Tibial artery (tissue), 4 donors: ENCODE measurements around the gene PTPRD.

Experiments used
- DNase-seq, 2 donors: peaks; one replicate each; pipeline ENCODE4 v3.0.0-alpha.2; 2019
- H3K27ac ChIP-seq, 2 donors: fragments of 200-600 bp; sonication (generic) in 1 of 2; 1 replicate in 1 of 2; 2 replicates in 1 of 2; pipeline ENCODE4 v1.5.1; 2018 to 2019; ENCODE audit warnings: mild to moderate bottlenecking in 1 of 2
- H3K27me3 ChIP-seq, 2 donors: fragments of 200-600 bp; sonication (generic) in 1 of 2; one replicate each; pipeline versions ENCODE4 v1.5.1 to v1.6.0; 2016 to 2019
- H3K36me3 ChIP-seq, 3 donors: fragments of 200-600 bp; sonication (generic) in 2 of 3; one replicate each; pipeline ENCODE4 v1.5.1; 2016 to 2019; ENCODE audit warnings: mild to moderate bottlenecking in 2 of 3
- H3K4me1 ChIP-seq, 4 donors: fragments of 200-600 bp; sonication (generic) in 2 of 4; 1 replicate in 3 of 4; 2 replicates in 1 of 4; pipeline ENCODE4 v1.5.1; 2016 to 2019
- H3K4me3 ChIP-seq, 2 donors: fragments of 200-600 bp; sonication (generic) in 1 of 2; 1 replicate in 1 of 2; 2 replicates in 1 of 2; pipeline ENCODE4 v1.5.1; 2018 to 2019; ENCODE audit warnings: mild to moderate bottlenecking in 2 of 2
- H3K9me3 ChIP-seq, 3 donors: fragments of 200-600 bp; sonication (generic) in 1 of 3; one replicate each; pipeline ENCODE4 v1.5.1; 2016 to 2019
- intact Hi-C: fragments of 100-400 bp; cut with DNase I; formaldehyde crosslinking; loops from one replicate; pipeline ENCODE4 v1.15.0; 2023; ENCODE audit warnings: low total_unique reads
- TF ChIP-seq, protein P1 (sequence below), 2 experiments: fragments of 200-600 bp in 1 of 2; fragments of 450-650 bp in 1 of 2; IDR thresholded peaks; one replicate each; pipeline ENCODE4 v1.5.1; 2017 to 2019; ENCODE audit warnings: antibody characterized with exemption in 2 of 2, mild to moderate bottlenecking in 1 of 2, moderate library complexity in 1 of 2

PTPRD gene

DNA sequence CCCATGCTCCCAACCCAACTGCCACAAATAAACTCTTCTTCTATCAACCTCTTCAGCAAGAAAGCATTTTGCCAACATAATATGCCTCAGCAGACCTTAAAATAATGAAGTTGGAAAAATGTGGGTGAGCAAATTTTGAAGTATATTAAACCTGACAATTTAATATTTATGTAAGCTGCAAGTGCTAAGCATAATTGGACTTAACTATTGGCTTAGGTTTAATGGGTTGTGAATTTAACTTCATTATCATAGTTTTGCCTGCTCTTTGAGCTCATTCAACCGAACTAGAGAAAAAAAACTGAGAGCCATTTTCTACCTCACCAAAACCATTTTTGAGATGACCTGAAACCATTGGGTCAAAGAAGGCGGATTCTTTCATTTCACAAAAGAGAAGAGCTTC lies 2007.7 kb downstream of the PTPRD start:
- no peaks in the 10 kb centered on the region for H3K36me3 ChIP-seq
- no peak overlapping the region for H3K4me3 ChIP-seq
- no peaks in the 10 kb centered on the region for H3K4me1 ChIP-seq
- H3K9me3 ChIP-seq, result no peaks in the 10 kb centered on the region
- TF ChIP-seq, protein P1, sequence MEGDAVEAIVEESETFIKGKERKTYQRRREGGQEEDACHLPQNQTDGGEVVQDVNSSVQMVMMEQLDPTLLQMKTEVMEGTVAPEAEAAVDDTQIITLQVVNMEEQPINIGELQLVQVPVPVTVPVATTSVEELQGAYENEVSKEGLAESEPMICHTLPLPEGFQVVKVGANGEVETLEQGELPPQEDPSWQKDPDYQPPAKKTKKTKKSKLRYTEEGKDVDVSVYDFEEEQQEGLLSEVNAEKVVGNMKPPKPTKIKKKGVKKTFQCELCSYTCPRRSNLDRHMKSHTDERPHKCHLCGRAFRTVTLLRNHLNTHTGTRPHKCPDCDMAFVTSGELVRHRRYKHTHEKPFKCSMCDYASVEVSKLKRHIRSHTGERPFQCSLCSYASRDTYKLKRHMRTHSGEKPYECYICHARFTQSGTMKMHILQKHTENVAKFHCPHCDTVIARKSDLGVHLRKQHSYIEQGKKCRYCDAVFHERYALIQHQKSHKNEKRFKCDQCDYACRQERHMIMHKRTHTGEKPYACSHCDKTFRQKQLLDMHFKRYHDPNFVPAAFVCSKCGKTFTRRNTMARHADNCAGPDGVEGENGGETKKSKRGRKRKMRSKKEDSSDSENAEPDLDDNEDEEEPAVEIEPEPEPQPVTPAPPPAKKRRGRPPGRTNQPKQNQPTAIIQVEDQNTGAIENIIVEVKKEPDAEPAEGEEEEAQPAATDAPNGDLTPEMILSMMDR (IDR thresholded peaks at IDR 0.05), result no peak
- intact Hi-C loops, result no loop called here
- no peak for DNase-seq
- H3K27me3 ChIP-seq, result no peaks in the 10 kb centered on the region
- H3K27ac ChIP-seq, result no peak overlapping the region

DNA sequence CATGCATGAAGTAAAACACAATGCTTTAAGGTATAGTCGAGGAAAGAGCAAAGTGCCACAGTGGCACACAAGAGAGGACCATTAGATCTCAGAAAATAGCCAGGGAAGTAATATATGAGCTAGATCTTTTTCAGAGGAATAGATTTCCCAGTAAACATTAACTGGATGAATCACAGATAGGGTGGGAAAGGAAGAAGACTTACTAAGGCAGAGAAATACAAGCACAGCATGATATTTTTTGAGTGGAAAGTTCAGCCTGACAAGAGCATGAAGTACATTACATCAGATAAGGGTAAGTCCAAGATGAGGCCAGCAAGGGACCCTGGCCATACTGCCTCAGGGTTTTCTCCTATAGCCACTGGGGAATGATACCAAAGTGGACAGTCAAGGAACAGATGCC lies 2008.6 kb downstream of the PTPRD start:
- Histone ChIP-seq H3K9me3 (no peaks in the 10 kb centered on the region), H3K4me3 (no peak overlapping the region), H3K4me1 (no peaks in the 10 kb centered on the region), H3K36me3 (no peaks in the 10 kb centered on the region), H3K27ac (no peak overlapping the region), H3K27me3 (no peaks in the 10 kb centered on the region)
- TF ChIP-seq, protein P1 (IDR thresholded peaks at IDR 0.05), result no peak
- intact Hi-C loops, result no loop called here
- no peak for DNase-seq

- H3K4me1 ChIP-seq, result no peaks in the 10 kb centered on the region
- no peak overlapping the region for H3K4me3 ChIP-seq
- no peak overlapping the region for H3K27ac ChIP-seq
- TF ChIP-seq, protein P1 (IDR thresholded peaks at IDR 0.05), result no peak
- no peak for DNase-seq
- intact Hi-C loops, result no loop called here
- H3K27me3 ChIP-seq, result no peaks in the 10 kb centered on the region
- no peaks in the 10 kb centered on the region for H3K9me3 ChIP-seq
- no peaks in the 10 kb centered on the region for H3K36me3 ChIP-seq
Measured at GRCh38 chr9:8600914-8601680, 2011.7 kb downstream of the PTPRD start.

GRCh38 chr9:8599937-8600336 lies 2012.9 kb downstream of the PTPRD start:
- Histone ChIP-seq H3K36me3 (no peaks in the 10 kb centered on the region), H3K9me3 (no peaks in the 10 kb centered on the region), H3K27ac (no peak overlapping the region), H3K4me3 (no peak overlapping the region), H3K27me3 (no peaks in the 10 kb centered on the region), H3K4me1 (no peaks in the 10 kb centered on the region)
- TF ChIP-seq, protein P1 (IDR thresholded peaks at IDR 0.05), result no peak
- intact Hi-C loops, result no loop called here
- no peak for DNase-seq

- H3K4me3 ChIP-seq, result no peak overlapping the region
- H3K36me3 ChIP-seq, result no peaks in the 10 kb centered on the region
- H3K9me3 ChIP-seq, result no peaks in the 10 kb centered on the region
- intact Hi-C loops, result no loop called here
- no peak for DNase-seq
- H3K4me1 ChIP-seq, result no peaks in the 10 kb centered on the region
- no peaks in the 10 kb centered on the region for H3K27me3 ChIP-seq
- H3K27ac ChIP-seq, result no peak overlapping the region
- TF ChIP-seq, protein P1 (IDR thresholded peaks at IDR 0.05), result no peak
Measured at GRCh38 chr9:8589476-8589875, 2023.3 kb downstream of the PTPRD start.
